Measurements from ENCODE around the gene HYAL4. TPM values are rescaled to one million over a fixed set of nuclear protein-coding genes. Genes with fewer than 3 reads are reported as not detected.

The HYAL4 gene
- total and polyA plus RNA-seq, 2 donors (not counting 3 experiments of a cell fraction or from before 2014, with no cell fraction given), result not detected

DNA sequence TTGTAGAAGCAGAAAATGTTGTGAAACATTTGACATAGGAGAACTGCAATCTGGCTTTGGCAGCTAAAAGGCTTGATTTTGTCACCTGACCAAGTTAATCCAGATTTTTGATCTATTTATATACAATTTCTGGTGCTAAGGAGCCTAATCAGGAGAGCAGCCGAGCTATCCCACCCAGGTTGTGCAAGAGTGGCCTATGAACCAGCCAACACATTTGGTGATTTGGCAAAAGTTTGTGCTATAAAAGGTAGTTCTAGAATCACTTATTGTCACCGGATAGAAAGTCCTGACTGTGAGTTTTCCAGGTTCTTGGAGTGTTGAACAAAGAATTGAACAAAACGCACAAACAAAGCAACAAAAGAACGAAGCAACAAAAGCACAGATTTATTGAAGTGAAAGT, 78.6 kb downstream of the HYAL4 start:
- Histone ChIP-seq H2AFZ (ENCODE audit: low read depth, low read length) (no peak overlapping the region), H4K20me1 (replicated peaks; ENCODE audit: control insufficient read depth, extremely low read depth, insufficient read depth, low read length) (no peaks in the 10 kb centered on the region), H3K9me1 (replicated peaks; ENCODE audit: control insufficient read depth, extremely low read depth, insufficient read depth, low read length) (no peaks in the 10 kb centered on the region), H3K27me3 (ENCODE audit: control insufficient read depth in 2 of 2, insufficient read depth in 2 of 2, low read length in 2 of 2) (no peaks in the 10 kb centered on the region), H3K9me3 (replicated peaks; ENCODE audit: control insufficient read depth, insufficient read depth, low read length) (no peaks in the 10 kb centered on the region), H3K79me2 (ENCODE audit: control insufficient read depth, insufficient read depth, low read length) (no peaks in the 10 kb centered on the region), H3K27ac (ENCODE audit: insufficient read depth, low read depth, low read length) (no peak overlapping the region), H3K4me1 (ENCODE audit: control insufficient read depth, extremely low read depth, insufficient read depth, low read length) (no peaks in the 10 kb centered on the region), H3K4me2 (ENCODE audit: insufficient read depth, low read length) (no peak overlapping the region), H3K36me3 (ENCODE audit: control insufficient read depth in 2 of 2, extremely low read depth in 1 of 2, insufficient read depth in 2 of 2, low read length in 2 of 2) (no peaks in the 10 kb centered on the region), H3K9ac (replicated peaks; ENCODE audit: extremely low read depth, insufficient read depth, low read length) (no peak overlapping the region), H3K4me3 (replicated peaks in 1 of 3; ENCODE audit: insufficient read depth in 1 of 3, low read depth in 1 of 3, low read length in 3 of 3) (no peak overlapping the region)
- dilution Hi-C loops (cut with MboI; ENCODE audit: extremely low pct_ligation_motif_present, low sequenced_read_pairs), result no loop called here
- BruUV-seq (replicated peaks), result no TSS peak
- FAIRE-seq (no peak), DNase-seq (ENCODE audit: low read depth, low spot score) (no peak)
- CTCF ChIA-PET, result no interaction called here
- TF ChIP-seq EZH2 (IDR thresholded peaks at IDR 0.05; ENCODE audit: borderline replicate concordance, low read depth, low read length, severe bottlenecking) (no peak), MYC (IDR thresholded peaks at IDR 0.05; ENCODE audit: low read depth, low read length) (no peak)
- POLR2A ChIA-PET, result no interaction called here
- intact Hi-C loops (cut with micrococcal nuclease), result no loop called here

DNA sequence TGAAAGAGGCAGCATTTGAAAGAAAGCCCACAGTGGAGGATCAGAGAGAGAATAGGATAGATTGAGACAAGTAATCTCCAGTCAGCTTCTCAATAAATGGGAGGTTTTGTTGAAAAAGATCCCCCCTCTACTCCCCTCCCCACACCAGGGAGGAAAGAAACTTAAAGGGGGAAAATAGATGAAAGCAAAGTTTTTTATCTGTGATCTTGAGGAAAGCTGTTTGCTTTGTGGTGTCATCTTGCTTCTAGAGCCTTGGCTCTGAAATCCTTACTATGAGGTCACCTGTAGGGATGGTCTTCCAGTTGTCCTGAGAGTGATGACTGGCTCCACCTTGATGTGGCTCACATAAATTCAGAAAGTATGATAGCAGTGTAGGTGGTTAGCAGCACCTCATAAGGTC, 80.0 kb downstream of the HYAL4 start, which contains the start of gene SPAM1:
TSS of gene SPAM1 (plus strand) at position 301 of the 400 bp plus-strand sequence. CDS start 28,330 bp downstream, outside the sequence.
- H3K27ac ChIP-seq (ENCODE audit: insufficient read depth, low read depth, low read length), result no peak within 1 kb of the TSS
- no peaks in the 10 kb centered on the region for H3K27me3 ChIP-seq (ENCODE audit: control insufficient read depth in 2 of 2, insufficient read depth in 2 of 2, low read length in 2 of 2)
- no peaks in the 10 kb centered on the region for H4K20me1 ChIP-seq (replicated peaks; ENCODE audit: control insufficient read depth, extremely low read depth, insufficient read depth, low read length)
- no peak within 1 kb of the TSS for H2AFZ ChIP-seq (ENCODE audit: low read depth, low read length)
- BruUV-seq (replicated peaks), result no TSS peak
- TF ChIP-seq, protein P1, sequence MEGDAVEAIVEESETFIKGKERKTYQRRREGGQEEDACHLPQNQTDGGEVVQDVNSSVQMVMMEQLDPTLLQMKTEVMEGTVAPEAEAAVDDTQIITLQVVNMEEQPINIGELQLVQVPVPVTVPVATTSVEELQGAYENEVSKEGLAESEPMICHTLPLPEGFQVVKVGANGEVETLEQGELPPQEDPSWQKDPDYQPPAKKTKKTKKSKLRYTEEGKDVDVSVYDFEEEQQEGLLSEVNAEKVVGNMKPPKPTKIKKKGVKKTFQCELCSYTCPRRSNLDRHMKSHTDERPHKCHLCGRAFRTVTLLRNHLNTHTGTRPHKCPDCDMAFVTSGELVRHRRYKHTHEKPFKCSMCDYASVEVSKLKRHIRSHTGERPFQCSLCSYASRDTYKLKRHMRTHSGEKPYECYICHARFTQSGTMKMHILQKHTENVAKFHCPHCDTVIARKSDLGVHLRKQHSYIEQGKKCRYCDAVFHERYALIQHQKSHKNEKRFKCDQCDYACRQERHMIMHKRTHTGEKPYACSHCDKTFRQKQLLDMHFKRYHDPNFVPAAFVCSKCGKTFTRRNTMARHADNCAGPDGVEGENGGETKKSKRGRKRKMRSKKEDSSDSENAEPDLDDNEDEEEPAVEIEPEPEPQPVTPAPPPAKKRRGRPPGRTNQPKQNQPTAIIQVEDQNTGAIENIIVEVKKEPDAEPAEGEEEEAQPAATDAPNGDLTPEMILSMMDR (IDR thresholded peaks at IDR 0.05; ENCODE audit: extremely low read depth in 1 of 2, insufficient read depth in 1 of 2, low read depth in 1 of 2, low read length in 2 of 2), result no peak
- TF ChIP-seq POLR2AphosphoS5 (IDR thresholded peaks at IDR 0.05; ENCODE audit: insufficient read depth, low read depth, low read length) (no peak), FOS (IDR thresholded peaks at IDR 0.05; ENCODE audit: borderline replicate concordance, insufficient read depth, low read length) (no peak), JUN (IDR thresholded peaks at IDR 0.05; ENCODE audit: borderline replicate concordance, insufficient read depth, insufficient read length, low read depth) (no peak), EZH2 (IDR thresholded peaks at IDR 0.05; ENCODE audit: borderline replicate concordance, low read depth, low read length, severe bottlenecking) (no peak), POLR2A (IDR thresholded peaks at IDR 0.05; ENCODE audit: low read depth, low read length) (no peak)
- TF ChIP-seq, protein P2, sequence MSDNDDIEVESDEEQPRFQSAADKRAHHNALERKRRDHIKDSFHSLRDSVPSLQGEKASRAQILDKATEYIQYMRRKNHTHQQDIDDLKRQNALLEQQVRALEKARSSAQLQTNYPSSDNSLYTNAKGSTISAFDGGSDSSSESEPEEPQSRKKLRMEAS (IDR thresholded peaks at IDR 0.05; ENCODE audit: insufficient read depth, insufficient read length), result no peak
- H3K79me2 ChIP-seq (ENCODE audit: control insufficient read depth, insufficient read depth, low read length), result no peaks in the 10 kb centered on the region
- no peaks in the 10 kb centered on the region for H3K4me1 ChIP-seq (ENCODE audit: control insufficient read depth, extremely low read depth, insufficient read depth, low read length)
- no peak within 1 kb of the TSS for H3K9ac ChIP-seq (replicated peaks; ENCODE audit: extremely low read depth, insufficient read depth, low read length)
- no peak within 1 kb of the TSS for H3K4me3 ChIP-seq (replicated peaks in 1 of 3; ENCODE audit: insufficient read depth in 1 of 3, low read depth in 1 of 3, low read length in 3 of 3)
- H3K4me2 ChIP-seq (ENCODE audit: insufficient read depth, low read length), result no peak within 1 kb of the TSS
- intact Hi-C loops (cut with micrococcal nuclease) (no loop called here), dilution Hi-C loops (cut with MboI; ENCODE audit: extremely low pct_ligation_motif_present, low sequenced_read_pairs) (no loop called here)
- DNase-seq (ENCODE audit: low read depth, low spot score) (no peak), FAIRE-seq (no peak)
- ChIA-PET POLR2A (no interaction called here), CTCF (no interaction called here)
- H3K9me1 ChIP-seq (replicated peaks; ENCODE audit: control insufficient read depth, extremely low read depth, insufficient read depth, low read length), result no peaks in the 10 kb centered on the region
- H3K9me3 ChIP-seq (replicated peaks; ENCODE audit: control insufficient read depth, insufficient read depth, low read length), result no peaks in the 10 kb centered on the region
- H3K36me3 ChIP-seq (ENCODE audit: control insufficient read depth in 2 of 2, extremely low read depth in 1 of 2, insufficient read depth in 2 of 2, low read length in 2 of 2), result no peaks in the 10 kb centered on the region

Data from endothelial cell of umbilical vein (primary cell).